Panc1 (cell line): ENCODE measurements around the gene TPRG1. TPM values are rescaled to one million over a fixed set of nuclear protein-coding genes. Genes with fewer than 3 reads are reported as not detected.

Experiments
- ATAC-seq: fragments of 200-7000 bp; cut with Tn5 transposase; 2 replicates; pipeline ENCODE4 v1.9.1; 2020; ENCODE audit warnings: mild to moderate bottlenecking, moderate library complexity
- BruUV-seq: library from RNA; stranded (reverse); fragments of 400-500 nt; replicated peaks from 2 replicates; lab custom pipeline; 2021; lab: Mats Ljungman, UMichigan
- CTCF ChIA-PET: fragments of 300-600 bp; sonication (Branson Sonifier 250); formaldehyde crosslinking; loops from one replicate; lab custom pipeline; 2022; ENCODE audit warnings: antibody characterized with exemption; lab: Charles Lee
- POLR2A ChIA-PET: fragments of 300-600 bp; sonication (Branson Sonifier 250); formaldehyde crosslinking; loops from one replicate; lab custom pipeline; 2022; ENCODE audit warnings: antibody characterized with exemption; lab: Charles Lee
- DNase-seq: peaks from one replicate; pipeline ENCODE4 v3.0.0-alpha.2; 2010; ENCODE audit warnings: low read depth, low spot score
- H3K27ac ChIP-seq: 2 replicates; pipeline ENCODE4 v1.5.1; 2011; ENCODE audit warnings: mild to moderate bottlenecking, low read length, inconsistent platforms
- H3K27me3 ChIP-seq: fragments of 200-500 bp; sonication (Bioruptor generic); 2 replicates; pipeline ENCODE4 v1.6.0; 2014; ENCODE audit warnings: low read length, inconsistent platforms; ENCODE audit not compliant: control insufficient read depth, insufficient read depth
- H3K36me3 ChIP-seq: fragments of 200-500 bp; sonication (Bioruptor generic); 2 replicates; pipeline ENCODE4 v1.5.1; 2014; ENCODE audit warnings: inconsistent platforms, mild to moderate bottlenecking, low read length, moderate library complexity; ENCODE audit not compliant: control insufficient read depth, insufficient read depth
- H3K4me1 ChIP-seq: 2 replicates; pipeline ENCODE4 v1.5.1; 2011; ENCODE audit warnings: inconsistent platforms, mild to moderate bottlenecking, low read length, moderate library complexity; ENCODE audit not compliant: control insufficient read depth, insufficient read depth
- H3K4me3 ChIP-seq, 2 experiments: 2 replicates each; pipeline ENCODE4 v1.5.1; 2011 to 2012; ENCODE audit warnings: low read depth in 2 of 2, low read length in 2 of 2, mild to moderate bottlenecking in 2 of 2, inconsistent platforms in 1 of 2, moderate library complexity in 1 of 2
- H3K9me3 ChIP-seq: fragments of 200-500 bp; sonication (Bioruptor generic); 2 replicates; pipeline ENCODE4 v1.5.1; 2014; ENCODE audit warnings: low read depth, mild to moderate bottlenecking, inconsistent platforms, low read length, moderate library complexity; ENCODE audit not compliant: control insufficient read depth, insufficient read depth
- CTCF ChIP-seq: fragments of 450-650 bp; IDR thresholded peaks from 2 replicates; pipeline ENCODE4 v1.5.1; 2017; ENCODE audit warnings: mild to moderate bottlenecking
- POLR2AphosphoS5 ChIP-seq: IDR thresholded peaks from 2 replicates; pipeline ENCODE4 v1.6.1; 2012; ENCODE audit warnings: mild to moderate bottlenecking, low read depth, low read length, moderate library complexity
- REST ChIP-seq, 2 experiments: IDR thresholded peaks; 2 replicates each; pipeline ENCODE4 v1.6.1; 2011 to 2012; ENCODE audit warnings: low read depth in 2 of 2, control low read depth in 1 of 2, low read length in 1 of 2, mild to moderate bottlenecking in 1 of 2, moderate library complexity in 1 of 2; ENCODE audit not compliant: insufficient read depth in 1 of 2
- SIN3A ChIP-seq: IDR thresholded peaks from 2 replicates; pipeline ENCODE4 v1.6.1; 2012; ENCODE audit warnings: low read depth, mild to moderate bottlenecking, low read length, moderate library complexity, borderline replicate concordance; ENCODE audit not compliant: insufficient read depth
- TCF7L2 ChIP-seq: IDR thresholded peaks from 2 replicates; pipeline ENCODE4 v1.6.1; 2011; ENCODE audit warnings: mild to moderate bottlenecking, low read depth, low read length, inconsistent platforms
- in situ Hi-C: cut with HindIII; loops from 2 replicates; pipeline ENCODE4 v1.10.0; 2016; ENCODE audit warnings: low sequenced_read_pairs, low pct_unique_long_range_greater_than_20kb
- intact Hi-C: fragments of 100-400 bp; cut with micrococcal nuclease; formaldehyde crosslinking; loops from one replicate; pipeline ENCODE4 v1.10.0; 2022; ENCODE audit not compliant: unreplicated experiment
- total RNA-seq: library from RNA; stranded (reverse); gene quantifications from one replicate; pipeline ENCODE4 v1.2.1, GENCODE V29; 2021; ENCODE audit not compliant: unreplicated experiment

Gene TPRG1
- total RNA-seq, 1 experiment from 2014 or later, result not detected

GRCh38 chr3:189353988-189354889 is 182.5 kb downstream of the TPRG1 start:
- no TSS peak for BruUV-seq
- no peak for DNase-seq

GRCh38 chr3:189355115-189355480 is 183.3 kb downstream of the TPRG1 start:
- TF ChIP-seq REST (IDR thresholded peaks at IDR 0.05; ENCODE audit: insufficient read depth in 1 of 2, low read depth in 2 of 2, low read length in 1 of 2) (no peak), CTCF (no peak), TCF7L2 (no peak), POLR2AphosphoS5 (no peak), SIN3A (no peak)
- POLR2A ChIA-PET, result no interaction called here
- no peak for DNase-seq
- no peaks in the 10 kb centered on the region for H3K4me1 ChIP-seq
- CTCF ChIA-PET, result no interaction called here
- intact Hi-C loops (no loop called here), in situ Hi-C loops (no loop called here)
- H3K4me3 ChIP-seq, result no peak overlapping the region
- H3K27ac ChIP-seq, result no peak overlapping the region
- H3K36me3 ChIP-seq, result no peaks in the 10 kb centered on the region
- no TSS peak for BruUV-seq
- ATAC-seq, result no peak
- H3K9me3 ChIP-seq, result no peaks in the 10 kb centered on the region
- H3K27me3 ChIP-seq, result no peaks in the 10 kb centered on the region

More at GRCh38 chr3:189353988-189354889, 182.5 kb downstream of the TPRG1 start:
- Histone ChIP-seq H3K27me3 (no peaks in the 10 kb centered on the region), H3K36me3 (no peaks in the 10 kb centered on the region), H3K27ac (no peak overlapping the region), H3K4me3 (no peak overlapping the region), H3K9me3 (no peaks in the 10 kb centered on the region), H3K4me1 (no peaks in the 10 kb centered on the region)
- ChIA-PET POLR2A (no interaction called here), CTCF (no interaction called here)
- ATAC-seq, result no peak
- TF ChIP-seq CTCF (no peak), SIN3A (no peak), POLR2AphosphoS5 (no peak), REST (IDR thresholded peaks at IDR 0.05; ENCODE audit: insufficient read depth in 1 of 2, low read depth in 2 of 2, low read length in 1 of 2) (no peak), TCF7L2 (no peak)
- intact Hi-C loops (no loop called here), in situ Hi-C loops (no loop called here)
